Measurements from ENCODE around the gene TRAF3IP1.
"Not testable (repeated sequence)": the region's sequence is repeated elsewhere in the genome, so short reads cannot be mapped to it uniquely, and the experiment has no call there.

TRAF3IP1 gene

DNA sequence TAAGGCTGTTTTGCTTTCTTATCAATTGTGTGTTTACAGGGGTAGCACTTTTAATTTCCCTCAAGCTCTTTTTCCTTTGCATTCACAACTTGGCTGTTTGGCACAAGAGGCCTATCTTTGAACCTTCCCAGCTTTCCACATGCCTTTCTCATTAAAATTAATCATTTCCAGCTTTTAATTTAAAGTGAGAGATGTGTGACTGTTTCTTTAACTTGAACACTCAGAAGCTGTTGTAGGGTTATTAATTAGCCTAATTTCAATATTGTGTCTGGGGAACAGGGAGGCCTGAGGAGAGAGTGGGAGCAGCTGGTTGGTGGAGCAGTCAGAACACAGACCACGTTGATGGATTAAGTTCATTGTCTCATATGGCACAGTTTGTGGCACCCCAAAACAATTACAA, 111.1 kb downstream of the TRAF3IP1 start:
- no peak for DNase-seq

DNA sequence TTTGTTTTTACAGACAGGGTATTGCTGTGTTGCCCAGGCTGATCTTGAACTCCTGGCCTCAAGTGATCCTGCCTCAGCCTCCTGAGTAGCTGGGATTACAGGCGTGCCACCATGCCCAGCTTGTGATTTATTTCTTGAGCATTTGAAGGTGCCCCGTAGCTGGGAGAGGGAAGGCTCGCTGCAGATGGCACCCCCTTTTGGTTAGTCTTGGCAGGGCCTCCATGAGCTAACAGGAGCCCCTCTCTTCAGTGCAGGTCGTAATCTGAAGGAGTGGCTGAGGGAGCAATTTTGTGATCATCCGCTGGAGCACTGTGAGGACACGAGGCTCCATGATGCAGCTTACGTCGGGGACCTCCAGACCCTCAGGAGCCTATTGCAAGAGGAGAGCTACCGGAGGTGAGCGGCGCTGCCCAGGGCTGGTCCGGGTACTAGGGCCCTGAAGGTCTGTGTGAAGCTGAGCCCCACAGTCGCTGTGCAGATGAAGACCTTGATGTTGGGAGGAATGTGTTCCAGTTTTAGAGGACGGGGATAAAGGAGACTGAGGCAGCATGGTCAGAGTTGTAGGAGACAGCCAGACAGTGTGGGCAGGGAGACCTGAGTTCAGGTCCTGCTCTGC, 113.1 kb downstream of the TRAF3IP1 start:
- no peak for DNase-seq

DNA sequence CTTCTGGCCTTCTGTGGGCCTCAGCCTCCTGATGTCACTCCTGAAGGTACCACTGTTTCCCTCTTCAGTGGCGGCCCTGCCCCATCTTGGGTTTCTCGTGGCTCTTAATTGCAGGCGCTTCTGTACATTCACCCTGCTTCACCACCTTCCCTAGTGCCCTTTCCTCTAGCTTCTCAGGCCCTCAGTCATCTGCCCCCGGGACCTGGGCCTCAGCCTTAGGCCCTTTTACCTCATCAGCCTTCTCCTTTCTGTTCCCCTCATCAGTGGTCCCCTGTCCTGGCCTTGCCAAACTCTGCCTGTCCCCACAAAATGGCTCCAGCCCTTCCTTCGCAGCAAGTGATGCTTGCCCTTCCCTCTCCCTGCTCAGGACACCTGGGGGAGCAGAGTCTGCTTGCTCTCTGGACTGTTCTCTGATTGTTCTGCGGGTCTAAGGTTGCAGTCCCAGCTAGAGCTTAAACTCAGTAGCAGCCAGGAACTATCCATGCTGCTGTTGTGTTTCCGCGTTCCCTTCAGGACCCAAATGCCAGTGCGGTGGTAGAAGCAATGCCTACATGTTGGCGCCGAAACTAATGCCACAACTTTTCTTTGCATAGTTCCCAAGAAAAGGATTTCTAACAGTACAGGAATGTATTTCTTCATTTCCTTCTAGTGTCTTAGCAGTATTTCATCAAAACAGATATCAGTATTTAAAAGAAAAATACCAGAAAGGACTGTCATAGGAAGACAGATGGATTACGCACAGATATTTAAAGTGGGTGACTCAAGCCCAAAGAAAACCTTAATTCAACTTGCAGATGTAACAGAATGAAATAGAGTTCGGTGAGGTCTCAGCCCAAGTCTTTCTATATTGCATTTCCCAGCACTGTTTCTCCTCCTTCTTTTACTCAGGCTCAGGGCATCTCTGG, 113.9 kb downstream of the TRAF3IP1 start:
- DNase-seq: no peak

DNA sequence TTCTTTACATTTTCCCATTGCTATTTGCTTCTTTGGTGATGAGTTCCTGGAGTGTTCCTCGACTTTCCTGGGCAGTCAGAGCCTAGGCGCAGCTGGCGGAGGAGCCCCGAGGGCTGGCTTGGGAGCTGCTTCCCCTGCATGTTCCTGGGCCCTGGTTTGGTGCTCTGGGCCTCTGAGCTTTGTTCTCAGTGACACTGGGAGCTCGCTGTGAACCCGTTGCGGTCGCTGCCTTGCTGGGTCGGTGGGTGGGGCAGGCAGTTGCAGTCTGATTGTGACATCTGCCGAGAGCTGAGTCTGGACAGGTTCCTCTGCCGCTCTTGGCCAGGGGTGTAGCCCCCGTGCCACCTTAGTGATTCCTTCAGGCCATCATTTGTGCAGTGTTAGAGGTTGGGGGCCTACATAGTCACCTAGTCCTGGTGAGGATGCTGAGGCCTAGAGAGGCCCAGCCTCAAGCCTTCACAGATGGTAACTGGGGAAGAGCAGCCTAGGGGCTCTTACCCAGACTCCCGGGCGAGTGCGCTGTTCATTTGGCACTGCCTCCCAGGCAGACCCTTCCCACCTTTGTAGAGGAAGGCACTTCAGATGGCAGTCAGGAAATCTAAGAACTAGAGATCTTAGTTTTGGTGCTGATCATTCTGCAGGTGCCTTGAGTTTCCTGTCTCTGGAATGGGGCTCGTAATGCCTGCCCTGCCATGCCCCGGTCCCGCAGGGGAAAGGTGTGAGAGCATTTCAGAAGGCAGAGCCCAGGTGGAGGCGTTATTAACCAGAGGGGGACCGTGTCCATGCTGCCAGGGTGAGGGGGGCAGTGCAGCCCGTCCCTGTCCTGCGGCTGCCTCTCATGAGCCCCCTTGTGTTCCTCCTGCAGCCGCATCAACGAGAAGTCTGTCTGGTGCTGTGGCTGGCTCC, 114.8 kb downstream of the TRAF3IP1 start:
- no peak for DNase-seq

DNA sequence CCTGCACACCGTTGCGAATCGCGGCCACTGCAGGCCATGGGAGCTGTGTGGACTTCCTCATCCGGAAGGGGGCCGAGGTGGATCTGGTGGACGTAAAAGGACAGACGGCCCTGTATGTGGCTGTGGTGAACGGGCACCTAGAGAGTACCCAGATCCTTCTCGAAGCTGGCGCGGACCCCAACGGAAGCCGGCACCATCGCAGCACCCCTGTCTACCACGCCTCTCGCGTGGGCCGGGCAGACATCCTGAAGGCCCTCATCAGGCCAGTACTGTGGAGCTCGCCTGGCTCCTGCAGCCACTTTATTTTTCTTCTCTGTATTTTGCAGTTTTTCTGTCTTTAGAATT, 115.4 kb downstream of the TRAF3IP1 start:
- DNase-seq: no peak

DNA sequence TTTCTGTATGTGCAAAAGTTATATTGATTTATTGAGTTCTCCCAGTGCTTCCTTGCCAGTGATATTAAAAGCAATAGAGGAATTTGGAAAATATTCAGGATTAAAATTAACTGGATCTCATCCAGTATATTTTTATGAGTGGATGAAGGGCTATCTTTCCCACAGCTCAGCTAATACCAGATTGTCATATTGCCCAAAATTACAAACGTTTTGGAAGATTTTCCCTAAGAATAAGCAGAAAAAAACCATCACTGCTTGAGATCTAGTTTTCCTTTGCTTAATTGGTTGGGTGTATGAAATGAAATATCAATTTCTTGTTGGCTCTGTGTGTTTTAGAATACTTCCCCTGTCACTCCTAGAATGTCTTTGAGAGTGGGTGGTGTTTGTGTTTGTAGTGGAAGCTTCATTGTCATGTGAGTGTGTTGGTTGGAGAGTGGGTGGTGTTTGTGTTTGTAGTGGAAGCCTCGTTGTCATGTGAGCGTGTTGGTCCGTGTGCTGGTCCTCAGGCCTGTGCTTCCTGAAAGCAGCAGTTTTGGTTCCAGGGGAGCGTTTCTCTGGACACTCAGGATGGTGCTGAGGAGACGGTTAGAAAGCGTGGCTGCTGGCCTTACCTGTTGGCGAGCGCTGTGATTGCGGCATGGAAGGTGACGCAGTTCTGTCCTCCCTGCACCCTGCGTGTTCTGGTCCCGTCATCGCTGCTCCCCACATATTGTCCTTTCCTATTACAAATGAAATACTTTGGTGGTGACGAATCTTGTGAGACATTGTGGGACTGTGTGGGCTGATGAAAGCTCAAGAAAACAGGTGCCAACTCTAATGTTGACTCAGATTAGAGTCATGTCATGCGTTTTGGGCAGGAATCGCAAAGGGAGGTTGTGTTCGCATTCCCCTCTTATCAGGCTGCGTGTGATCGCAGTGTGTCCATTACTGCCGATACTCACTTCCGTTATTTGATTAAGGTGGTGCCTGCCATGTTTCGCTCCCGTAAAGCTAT, 118.8 kb downstream of the TRAF3IP1 start:
- DNase-seq: no peak

DNA sequence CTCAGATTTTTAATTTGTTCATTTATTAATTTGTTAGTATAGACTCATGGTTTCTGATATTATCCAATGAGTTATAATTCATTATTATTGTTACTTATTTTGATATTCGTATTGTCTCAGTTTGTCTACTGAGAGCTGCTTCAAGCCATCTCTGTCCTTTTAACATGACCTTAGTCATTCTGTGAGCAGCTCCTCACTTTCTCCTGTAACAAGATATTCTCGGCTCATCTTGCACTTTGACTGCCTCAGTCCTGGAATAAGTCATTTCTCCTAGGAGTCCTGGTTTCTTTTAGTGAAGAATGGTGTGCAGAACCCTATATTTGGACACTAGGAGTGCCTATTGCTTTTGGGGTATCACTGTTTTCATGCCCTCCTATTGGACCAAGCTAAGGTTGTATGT, 119.6 kb downstream of the TRAF3IP1 start:
- DNase-seq: no peak

DNA sequence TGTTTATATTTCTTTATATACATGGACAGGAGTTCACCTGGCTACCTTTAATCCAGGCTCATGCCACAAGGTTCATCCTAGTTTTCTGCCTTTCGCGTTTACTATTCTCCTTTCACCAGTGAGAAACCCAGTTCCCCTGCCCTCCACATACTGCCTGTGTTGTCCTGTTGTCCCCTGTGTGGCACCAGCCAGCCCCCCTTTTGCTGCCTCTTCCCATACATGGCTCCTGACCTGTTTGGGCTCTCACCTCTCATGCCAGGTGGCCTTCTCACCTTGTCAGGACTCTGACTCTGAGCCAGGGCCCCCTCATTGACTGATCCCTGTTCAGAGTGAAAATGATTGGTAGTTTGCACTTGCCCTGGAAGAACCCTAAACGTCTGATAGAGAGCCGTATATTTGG, 120.0 kb downstream of the TRAF3IP1 start:
- no peak for DNase-seq

DNA sequence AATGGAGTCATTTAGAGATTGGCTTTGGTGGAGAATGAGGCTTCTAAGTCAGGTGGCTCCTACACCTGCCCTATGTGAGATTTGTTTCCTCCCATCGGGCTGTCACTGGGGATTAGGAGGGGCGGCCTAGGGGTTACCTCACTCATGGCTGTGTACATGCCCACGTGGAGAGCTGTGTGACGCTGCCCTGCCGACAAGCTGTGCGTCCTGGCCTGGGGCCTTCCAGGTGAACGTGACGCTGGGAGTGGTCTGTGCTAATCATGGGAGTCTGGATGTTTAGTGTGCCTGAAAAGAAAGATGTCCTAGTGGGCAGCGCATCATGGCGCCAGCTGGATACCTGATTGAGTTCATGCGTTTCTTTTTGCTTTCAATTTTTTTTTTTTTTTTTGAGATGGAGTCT, 120.4 kb downstream of the TRAF3IP1 start:
- no peak for DNase-seq

DNA sequence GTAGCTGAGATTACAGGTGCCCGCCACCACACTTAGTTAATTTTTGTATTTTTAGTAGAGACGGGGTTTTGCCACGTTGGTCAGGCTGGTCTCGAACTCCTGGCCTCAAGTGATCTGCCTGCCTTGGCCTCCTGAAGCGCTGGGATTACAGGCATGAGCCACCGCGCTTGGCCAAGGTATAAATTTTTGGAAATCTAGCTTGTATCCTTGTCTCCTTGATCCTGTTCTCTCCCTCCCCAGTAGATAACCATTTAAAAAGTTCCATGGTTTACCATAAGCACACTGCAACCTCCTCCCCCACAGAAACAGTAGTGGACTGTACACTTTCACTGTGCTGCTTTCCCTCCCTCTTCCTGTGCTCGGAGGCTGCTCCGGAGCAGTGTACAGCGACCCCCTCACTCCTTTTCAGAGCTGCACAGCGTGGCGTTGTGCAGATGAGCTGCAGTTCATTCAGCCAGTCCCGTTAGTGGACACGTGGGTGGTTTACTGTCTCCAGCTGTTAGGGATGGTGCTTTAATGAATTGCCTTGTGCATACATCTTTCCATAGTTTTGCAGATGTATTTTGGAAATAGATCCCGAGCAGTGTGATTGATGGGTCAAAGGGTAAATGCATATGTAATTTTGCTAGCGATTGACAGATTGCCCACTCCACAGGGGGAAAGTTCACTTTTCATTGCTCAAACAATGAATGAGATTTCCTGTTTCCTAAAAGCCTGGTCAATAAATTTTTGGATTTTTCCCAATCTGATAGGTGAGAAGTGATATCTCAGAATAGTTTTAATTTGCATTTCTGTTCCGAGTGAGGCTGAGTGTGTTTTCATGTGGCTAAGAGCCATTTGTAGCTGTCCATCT, 121.2 kb downstream of the TRAF3IP1 start:
- no peak for DNase-seq

DNA sequence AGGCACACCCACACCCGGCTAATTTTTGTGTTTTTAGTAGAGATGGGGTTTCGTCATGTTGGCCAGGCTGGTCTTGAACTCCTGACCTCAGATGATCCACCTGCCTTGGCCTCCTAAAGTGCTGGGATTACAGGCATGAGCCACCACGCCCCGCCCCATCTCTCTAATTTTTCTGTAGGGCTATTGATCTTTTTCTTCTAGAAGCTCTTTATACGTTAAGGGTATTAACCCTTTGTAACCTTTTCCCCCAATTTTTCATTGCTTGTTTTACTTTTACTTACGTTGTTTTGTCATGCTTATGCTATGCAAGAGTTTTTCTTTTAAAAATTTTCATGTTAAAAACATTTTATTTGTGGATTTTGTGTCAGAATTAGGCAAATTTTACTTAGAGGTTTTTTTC, 121.9 kb downstream of the TRAF3IP1 start:
- DNase-seq: not testable (repeated sequence)

DNA sequence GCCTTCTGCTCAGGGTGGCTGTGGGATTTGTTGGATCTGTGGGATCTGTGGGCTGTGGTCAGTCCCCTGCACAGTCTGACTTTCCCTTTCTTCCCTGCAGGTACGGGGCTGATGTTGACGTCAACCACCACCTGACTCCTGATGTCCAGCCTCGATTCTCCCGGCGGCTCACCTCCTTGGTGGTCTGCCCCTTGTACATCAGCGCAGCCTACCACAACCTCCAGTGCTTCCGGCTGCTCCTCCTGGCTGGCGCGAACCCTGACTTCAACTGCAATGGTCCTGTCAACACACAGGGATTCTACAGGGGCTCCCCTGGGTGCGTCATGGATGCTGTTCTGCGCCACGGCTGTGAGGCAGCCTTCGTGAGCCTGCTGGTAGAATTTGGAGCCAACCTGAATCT, 123.9 kb downstream of the TRAF3IP1 start:
- DNase-seq: no peak

DNA sequence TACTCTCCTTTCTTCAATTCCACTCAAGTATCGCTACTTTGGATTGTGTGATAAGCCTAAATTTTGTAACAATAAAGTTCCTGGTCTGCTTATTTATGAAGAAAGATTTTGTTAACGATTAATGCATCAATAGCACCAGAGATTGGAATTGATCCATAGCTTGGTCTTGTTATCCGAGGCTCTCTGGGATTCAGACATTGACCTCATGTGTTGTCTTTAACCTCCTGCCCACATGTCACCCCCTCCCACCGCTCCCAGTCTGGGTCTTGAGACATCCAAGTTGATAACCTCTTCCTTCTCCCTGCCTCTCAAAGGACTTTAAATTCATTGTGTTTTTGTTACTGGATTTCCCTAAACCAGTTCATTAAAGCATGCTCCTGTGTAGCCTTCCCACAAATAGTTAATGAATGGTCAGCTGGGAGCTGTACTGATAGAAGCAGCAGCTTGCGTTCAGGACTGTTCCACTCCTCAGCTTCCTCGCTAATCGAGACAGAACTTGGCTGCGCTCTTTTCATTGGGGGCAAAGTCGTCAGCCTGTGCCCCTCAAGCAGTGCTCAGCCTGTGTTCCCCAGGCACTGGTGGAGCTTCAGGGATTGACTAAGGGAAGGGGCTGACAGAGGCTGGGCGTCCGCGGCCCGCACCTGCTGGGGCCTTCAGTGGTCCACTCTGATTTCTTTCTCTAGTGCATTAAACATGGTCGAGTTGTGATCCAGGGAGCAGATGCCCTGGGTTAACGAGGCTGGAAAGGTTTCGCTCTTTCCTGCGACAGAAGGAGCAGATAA, 125.3 kb downstream of the TRAF3IP1 start:
- no peak for DNase-seq

DNA sequence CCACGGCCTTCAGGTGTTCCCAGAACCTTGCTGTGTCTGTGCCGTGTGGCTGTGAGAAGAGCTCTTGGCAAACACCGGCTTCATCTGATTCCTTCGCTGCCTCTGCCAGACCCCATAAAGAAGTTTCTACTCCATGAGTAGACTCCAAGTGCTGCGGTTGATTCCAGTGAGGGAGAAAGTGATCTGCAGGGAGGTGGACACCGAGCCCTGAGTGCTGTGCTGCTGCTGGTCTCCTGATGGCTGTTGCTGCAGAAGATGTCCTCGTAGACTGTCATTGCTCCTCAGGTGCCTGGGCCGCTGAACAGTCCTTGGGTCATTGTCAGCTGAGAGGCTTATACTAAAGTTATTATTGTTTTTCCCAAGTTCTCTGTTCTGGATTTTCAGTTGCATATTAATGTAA, 126.1 kb downstream of the TRAF3IP1 start:
- DNase-seq: no peak

DNA sequence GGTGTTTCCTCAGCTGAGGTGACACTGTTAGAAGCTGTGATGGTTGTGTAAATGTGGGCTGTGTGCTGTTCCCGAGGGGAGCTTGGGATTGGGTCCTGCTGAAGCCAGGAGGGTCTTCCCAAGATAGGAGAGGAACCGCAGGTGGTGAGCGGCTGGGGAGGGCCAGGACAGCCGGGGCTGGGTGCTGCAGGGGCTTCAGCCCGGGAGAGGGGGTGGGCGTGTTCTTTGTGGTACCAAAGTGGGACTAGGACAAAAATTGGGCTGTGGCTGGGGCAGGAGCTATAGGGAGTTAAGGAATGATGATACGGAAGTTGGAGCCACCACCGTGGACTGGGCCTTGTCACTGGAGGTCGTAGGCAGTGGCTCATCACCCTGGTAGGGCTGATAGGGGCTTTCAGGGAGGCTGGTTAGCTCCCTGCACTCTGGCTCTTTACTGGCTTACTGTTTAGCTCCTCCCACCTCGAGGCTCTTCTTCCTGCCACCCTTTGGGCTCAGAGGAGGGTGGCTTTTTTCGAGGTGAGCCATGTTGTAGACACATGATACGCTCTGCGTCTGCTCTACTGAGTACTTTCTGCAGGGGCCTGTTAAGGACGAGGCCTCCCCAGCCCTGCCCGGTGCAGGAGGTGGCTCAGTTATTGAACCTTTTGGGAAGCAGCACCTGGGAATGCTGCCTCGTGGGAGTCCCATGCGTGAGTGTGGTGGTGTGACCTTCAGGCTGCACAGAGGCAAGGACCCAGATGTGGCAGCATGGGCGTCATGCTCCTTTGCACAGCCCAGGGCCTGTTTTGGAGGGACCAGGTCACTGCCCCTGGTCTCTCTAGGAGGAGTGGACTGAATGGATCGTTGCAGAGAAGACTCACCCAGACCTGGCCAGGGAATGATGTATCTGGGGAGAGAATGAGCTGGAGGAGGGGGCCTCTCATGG, 128.0 kb downstream of the TRAF3IP1 start:
- no peak for DNase-seq

DNA sequence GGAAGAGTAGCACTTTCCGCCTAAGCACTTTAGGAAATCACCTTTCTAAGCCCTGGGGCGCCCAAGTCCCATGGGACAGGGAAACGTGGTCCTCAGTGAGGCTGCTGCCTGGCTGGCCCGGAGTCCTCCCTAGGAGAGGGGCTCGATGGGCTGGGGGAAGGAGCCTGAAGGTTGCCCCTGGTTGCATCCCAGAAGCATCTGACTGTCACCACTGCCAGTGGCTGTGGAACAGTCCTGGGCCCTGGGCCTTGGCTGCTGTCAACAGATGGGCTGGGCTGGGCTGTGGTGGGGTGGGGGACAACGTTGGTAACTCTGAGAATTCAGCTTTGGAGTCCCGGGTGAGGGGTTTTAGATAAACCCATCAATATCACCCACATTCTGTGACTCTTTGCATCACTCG, 128.9 kb downstream of the TRAF3IP1 start:
- DNase-seq: no peak

DNA sequence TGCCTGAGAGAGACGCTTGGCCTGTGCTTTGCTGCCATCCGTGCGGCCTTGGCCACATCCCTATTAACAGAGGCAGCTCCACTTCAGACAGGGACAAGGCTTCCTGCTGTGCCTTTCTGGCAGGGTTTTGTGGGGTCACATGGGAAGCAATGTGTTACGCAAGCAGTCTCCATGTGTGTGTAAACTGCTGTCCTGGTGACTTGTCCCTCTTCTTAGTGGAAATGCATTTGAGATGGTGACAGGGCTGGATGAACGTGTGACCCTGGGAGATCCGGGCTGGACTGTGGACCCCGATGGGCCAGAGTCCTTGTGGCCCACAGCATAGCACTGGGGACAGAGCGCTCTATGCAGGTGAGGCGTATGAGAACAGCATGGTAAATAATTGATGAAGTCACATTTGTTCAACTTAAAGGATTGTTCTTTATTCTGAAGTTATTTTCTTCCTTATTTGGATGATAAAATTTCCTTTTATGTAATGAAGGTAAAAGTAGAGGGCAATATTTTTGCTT, 129.6 kb downstream of the TRAF3IP1 start:
- no peak for DNase-seq

DNA sequence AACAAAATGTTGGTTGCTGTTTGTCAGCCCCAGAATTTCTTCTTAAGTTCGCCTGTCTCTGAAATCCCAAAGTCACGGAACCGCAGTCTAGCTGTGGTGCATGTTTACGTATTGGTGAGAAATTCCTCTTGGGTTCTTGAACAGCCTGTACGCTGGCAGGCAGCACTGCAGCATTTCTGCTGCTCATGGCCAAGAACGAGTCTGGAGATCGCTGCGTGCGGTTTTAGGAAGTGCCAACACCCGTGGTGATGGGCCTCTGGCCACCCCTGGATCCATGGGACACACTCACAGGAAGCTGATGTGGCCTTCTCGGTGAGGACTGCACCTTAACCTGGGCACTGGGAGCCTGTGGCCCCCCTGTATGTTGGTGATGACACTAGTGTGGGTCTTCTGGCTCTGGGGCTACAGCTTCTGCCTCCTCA, 130.1 kb downstream of the TRAF3IP1 start:
- no peak for DNase-seq
